ENCODE measurements around the gene AK8.

Gene AK8

GRCh38 chr9:132800038-132800648 is 77.9 kb downstream of the AK8 start:
- peak; percentile 31 to 45 (median 38) for DNase-seq (ENCODE audit: low read depth in 4 of 4, low spot score in 1 of 4)

- DNase-seq (ENCODE audit: low read depth in 4 of 4, low spot score in 1 of 4), result no peak
These were observed 79.0 kb downstream of the AK8 start for GRCh38 chr9:132798817-132799790.

- DNase-seq (ENCODE audit: low read depth in 4 of 4, low spot score in 1 of 4), result no peak
These were observed 80.0 kb downstream of the AK8 start for GRCh38 chr9:132797861-132798659.

- no peak for DNase-seq (ENCODE audit: low read depth in 4 of 4, low spot score in 1 of 4)
These were observed 82.4 kb downstream of the AK8 start for GRCh38 chr9:132795511-132796303.

GRCh38 chr9:132794730-132795380 is 83.2 kb downstream of the AK8 start:
- no peak for DNase-seq (ENCODE audit: low read depth in 4 of 4, low spot score in 1 of 4)

- DNase-seq (ENCODE audit: low read depth in 4 of 4, low spot score in 1 of 4), result no peak
These were observed 84.2 kb downstream of the AK8 start for GRCh38 chr9:132793606-132794580.

- no peak for DNase-seq (ENCODE audit: low read depth in 4 of 4, low spot score in 1 of 4)
These were observed 85.5 kb downstream of the AK8 start for GRCh38 chr9:132792547-132792946.

GRCh38 chr9:132791699-132792240 is 86.3 kb downstream of the AK8 start:
- no peak for DNase-seq (ENCODE audit: low read depth in 4 of 4, low spot score in 1 of 4)

- no peak for DNase-seq (ENCODE audit: low read depth in 4 of 4, low spot score in 1 of 4)
These were observed 88.4 kb downstream of the AK8 start for GRCh38 chr9:132789719-132790118.

- DNase-seq (ENCODE audit: low read depth in 4 of 4, low spot score in 1 of 4), result no peak
These were observed 89.7 kb downstream of the AK8 start for GRCh38 chr9:132788378-132788777.

GRCh38 chr9:132787748-132788159 is 90.3 kb downstream of the AK8 start:
- DNase-seq (ENCODE audit: low read depth in 4 of 4, low spot score in 1 of 4), result no peak

GRCh38 chr9:132784286-132784830 is 93.7 kb downstream of the AK8 start:
- DNase-seq (ENCODE audit: low read depth in 4 of 4, low spot score in 1 of 4), result no peak

GRCh38 chr9:132783006-132783405 is 95.1 kb downstream of the AK8 start:
- no peak for DNase-seq (ENCODE audit: low read depth in 4 of 4, low spot score in 1 of 4)

- DNase-seq (ENCODE audit: low read depth in 4 of 4, low spot score in 1 of 4), result no peak
These were observed 96.0 kb downstream of the AK8 start for GRCh38 chr9:132782037-132782436.

- no peak for DNase-seq (ENCODE audit: low read depth in 4 of 4, low spot score in 1 of 4)
These were observed 97.7 kb downstream of the AK8 start for GRCh38 chr9:132780230-132781007.

- no peak for DNase-seq (ENCODE audit: low read depth in 4 of 4, low spot score in 1 of 4)
These were observed 101.2 kb downstream of the AK8 start for GRCh38 chr9:132776891-132777290.

- DNase-seq (ENCODE audit: low read depth in 4 of 4, low spot score in 1 of 4), result no peak
These were observed 101.8 kb downstream of the AK8 start for GRCh38 chr9:132776268-132776667.

- no peak for DNase-seq (ENCODE audit: low read depth in 4 of 4, low spot score in 1 of 4)
These were observed 102.4 kb downstream of the AK8 start for GRCh38 chr9:132775720-132776119.
